ENCODE measurements around the gene MAP3K15.

The MAP3K15 gene

GRCh38 chrX:19392078-19392477 is 123.2 kb downstream of the MAP3K15 start:
- no peak for DNase-seq

GRCh38 chrX:19389227-19389845 is 126.0 kb downstream of the MAP3K15 start:
- DNase-seq, result no peak

DNA sequence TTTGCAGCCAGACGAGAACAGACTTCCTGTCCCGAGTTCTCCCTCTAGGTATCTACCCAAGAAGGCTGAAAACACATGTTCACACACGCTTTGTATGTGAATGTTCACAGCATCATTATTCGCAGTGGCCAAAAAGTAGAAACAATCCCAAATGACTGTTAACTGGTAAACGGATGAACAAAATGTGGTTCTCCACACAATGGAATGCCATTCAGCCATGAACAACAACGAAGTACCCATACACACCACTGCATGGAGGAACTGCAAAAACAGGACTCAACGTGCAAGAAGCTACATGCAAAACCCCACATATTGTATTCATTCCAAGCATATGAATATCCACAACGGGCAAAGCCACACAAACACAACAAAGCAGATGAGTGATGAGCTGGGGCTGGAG is 126.6 kb downstream of the MAP3K15 start:
- no peak for DNase-seq

DNA sequence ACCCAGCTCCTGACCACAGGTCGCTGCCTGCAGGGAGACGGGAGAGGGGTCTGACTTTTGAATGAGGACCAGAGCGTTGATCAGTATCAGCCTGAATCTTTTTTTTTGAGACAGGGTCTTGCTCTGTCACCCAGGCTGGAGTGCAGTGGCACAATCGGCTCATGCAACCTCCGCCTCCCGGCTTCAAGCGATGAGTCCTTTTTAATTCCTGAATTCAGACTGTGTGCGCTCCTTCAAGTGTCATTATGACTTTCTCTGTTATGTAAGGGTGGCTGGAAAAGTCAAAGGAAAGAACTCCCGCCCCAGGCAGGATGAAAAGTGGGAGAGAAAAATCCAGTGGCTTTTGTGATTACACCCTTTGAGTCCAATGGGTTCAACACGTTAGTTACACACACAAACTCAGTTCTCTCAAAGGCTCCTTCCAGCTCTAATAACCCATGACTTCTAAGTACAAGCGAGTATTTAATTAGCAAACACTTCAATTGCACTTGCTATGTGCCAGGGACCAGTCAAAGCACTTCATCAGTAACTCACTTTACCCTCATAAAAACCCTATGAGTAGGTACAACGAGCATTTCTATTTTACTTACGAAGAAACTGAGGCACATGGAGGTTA is 127.1 kb downstream of the MAP3K15 start:
- no peak for DNase-seq

DNA sequence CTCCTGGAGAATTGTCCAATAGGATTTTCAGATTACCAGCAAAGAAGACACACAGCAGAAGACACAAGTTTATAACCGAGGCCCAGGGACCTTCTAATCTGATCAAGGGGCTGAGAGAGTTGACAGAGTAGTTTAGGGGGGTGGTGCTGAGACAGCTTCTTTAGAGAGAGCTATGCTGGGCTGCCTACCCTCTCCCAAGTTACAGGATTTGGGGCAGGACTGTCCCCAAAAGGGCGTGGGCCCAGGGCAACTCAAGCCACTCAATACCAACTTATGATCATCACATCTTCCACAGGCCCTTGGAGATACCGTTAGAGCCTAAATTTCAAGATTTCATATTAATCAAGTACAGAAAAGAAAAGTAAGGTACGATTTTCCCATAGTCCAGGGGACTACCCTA is 128.6 kb downstream of the MAP3K15 start:
- DNase-seq, result no peak

GRCh38 chrX:19382555-19383145 is 132.7 kb downstream of the MAP3K15 start:
- peak; percentile 35 for DNase-seq

GRCh38 chrX:19381326-19381725 is 134.0 kb downstream of the MAP3K15 start:
- DNase-seq, result no peak

DNA sequence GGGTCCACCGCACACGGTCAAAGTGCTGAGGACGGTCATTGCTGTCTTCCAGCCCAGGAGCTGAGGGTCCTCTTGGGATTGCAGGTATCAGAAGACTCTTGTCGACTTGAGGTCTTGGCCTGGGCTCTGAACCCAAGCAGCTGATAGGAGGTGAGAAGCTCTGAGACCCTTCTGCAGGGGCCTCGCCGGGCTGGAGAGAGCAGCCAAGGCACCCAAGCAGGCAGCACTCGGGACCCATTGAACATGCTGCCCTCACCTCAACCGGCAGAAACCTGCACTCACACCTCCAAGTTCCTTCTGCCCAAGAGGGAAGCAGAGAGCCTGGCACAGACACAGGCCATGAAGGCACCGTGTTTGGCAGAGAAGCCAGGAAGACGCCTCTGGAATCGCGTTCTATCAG is 137.5 kb downstream of the MAP3K15 start:
- no peak for DNase-seq

- DNase-seq, result no peak
Observed at GRCh38 chrX:19375546-19375945, 139.8 kb downstream of the MAP3K15 start.

DNA sequence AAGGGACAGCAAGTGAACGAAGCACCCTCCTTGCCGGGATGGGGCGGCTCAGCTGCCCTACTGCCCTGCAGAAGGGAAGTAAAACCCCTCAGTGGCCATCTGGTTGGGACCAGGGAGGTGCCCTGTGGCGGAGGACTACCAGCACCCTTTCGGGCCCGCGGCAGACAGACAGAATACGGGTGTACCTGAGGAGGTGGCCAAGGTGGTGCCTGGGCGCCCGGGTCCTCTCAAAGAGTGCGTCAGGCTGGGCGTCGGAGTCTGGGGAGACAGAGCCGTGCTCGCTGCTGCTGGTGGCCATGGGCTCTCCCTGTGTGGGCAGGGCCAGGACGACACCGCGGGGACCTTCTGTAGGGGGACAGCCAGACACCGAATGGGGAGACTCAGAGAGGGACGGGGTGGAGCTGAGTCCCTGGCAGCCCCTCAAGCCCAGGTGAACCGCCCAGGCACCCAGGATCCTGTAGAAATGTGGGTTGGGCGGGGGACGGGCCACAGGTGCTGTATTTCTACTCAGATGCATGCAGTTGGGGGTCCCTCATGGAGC is 141.9 kb downstream of the MAP3K15 start:
- no peak for DNase-seq

DNA sequence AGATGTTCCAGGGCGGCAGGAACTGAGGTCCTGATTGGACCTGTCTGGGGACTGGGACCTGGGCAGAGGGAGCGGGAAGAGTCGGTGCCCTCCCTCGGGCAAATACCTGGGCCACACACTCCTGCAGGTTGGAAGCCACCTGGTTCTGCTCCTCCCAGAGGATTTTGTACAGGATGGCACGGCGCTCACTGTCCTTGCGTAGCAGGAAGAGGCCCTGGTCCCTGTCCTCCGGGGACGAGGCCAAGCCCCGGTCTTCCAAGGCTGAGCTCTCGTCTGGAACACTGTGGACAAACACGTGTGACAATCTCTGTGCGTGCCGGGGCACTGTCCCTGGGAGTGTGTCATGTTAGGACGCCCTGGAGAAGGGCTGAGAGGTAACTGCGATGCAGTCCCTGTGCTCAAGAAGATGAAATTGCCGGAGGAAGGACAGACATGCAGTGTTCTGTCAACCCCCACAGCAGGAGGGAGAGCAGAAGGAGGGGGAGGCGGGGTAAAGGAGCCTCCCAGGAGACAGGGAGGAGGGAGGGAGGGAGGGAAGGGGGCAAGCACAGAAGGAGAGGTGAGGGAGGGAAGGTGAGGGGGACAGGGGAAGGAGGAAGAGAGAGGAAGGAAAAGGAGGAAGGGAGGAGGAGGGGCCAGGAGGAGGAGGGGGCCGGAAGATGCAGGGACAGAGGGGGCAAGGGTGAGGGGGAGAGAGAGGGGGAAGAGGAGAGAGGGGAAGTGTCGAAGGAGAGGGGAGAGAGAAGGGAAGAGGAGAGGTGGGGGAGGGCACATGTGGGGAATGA is 142.6 kb downstream of the MAP3K15 start:
- no peak for DNase-seq

- peak; percentile 4 for DNase-seq
Observed at GRCh38 chrX:19372170-19372546, 143.2 kb downstream of the MAP3K15 start.

DNA sequence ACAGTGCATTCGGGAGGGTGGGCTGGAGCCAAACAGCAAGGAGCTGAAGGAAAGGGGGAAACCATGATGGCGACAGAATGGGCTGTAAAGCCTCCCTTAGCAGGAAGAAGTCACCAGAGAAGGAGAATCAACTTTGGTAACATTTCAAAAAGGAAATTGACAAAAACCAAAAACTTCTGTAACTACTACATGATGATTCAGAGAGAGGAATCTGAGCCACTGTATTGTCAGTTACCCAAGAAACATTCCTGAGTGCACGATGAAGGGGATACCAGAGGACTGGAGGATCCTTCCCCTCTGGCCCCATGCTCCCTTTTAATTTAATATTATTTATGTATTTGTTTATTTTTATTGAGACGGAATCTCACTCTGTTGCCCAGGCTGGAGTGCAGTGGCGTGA is 145.2 kb downstream of the MAP3K15 start:
- no peak for DNase-seq

DNA sequence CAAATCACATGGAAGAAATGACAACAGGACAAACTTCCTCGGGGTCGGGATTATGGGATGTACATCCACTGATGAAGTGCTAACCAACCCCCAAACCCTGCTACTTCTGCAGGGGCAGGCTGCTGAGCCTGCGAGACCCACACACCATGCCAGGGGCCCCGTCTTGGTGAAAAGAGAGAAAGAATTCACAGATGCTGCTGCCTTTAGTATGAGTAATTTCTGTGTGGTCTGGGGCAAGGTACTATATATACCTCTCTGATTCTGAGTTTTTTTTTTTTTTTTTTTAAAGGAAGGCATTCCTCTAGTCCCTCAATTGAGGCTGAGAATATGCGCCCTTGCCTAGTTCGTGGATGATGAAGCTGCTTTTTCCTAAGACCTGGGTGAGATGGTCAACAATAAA is 146.7 kb downstream of the MAP3K15 start:
- no peak for DNase-seq

DNA sequence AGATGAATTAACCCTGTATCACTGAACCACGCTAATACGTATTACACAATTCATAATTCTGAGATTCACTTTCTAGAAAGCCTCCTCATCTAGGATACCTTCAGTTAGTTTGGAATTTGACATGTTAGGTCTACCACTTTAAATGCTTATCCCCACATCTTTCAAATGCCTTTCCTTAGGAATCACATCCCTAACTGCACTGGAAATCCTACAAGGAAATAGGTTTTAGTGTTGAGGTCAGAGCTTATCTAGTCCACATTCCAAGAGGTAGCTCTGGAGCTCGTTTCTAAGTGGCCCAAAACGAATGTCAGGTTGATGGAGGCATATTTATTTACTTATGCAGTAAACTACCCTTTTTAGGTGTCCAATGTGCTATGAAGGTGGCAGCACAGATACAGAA is 153.6 kb downstream of the MAP3K15 start:
- no peak for DNase-seq

DNA sequence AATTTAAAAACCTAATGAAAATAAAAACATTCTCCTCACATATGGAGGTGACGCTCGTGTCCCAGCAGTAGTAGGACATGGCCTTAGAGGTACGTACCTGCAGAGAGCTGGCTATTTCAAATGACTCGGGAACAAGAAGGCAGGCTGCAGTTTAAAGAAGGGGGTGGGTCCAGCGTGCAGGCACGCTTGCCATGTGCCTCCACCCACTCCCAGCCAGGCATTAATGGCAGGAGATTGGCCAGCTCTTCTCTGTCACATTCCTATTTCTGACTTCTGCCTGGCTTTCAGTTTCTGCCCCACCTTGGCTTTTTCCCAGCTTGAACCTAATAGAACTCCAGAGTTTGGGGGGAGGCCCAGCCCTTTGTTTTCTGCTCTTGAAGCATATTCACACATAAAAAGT is 154.4 kb downstream of the MAP3K15 start:
- no peak for DNase-seq

GRCh38 chrX:19358521-19358920 is 156.8 kb downstream of the MAP3K15 start:
- DNase-seq, result no peak

DNA sequence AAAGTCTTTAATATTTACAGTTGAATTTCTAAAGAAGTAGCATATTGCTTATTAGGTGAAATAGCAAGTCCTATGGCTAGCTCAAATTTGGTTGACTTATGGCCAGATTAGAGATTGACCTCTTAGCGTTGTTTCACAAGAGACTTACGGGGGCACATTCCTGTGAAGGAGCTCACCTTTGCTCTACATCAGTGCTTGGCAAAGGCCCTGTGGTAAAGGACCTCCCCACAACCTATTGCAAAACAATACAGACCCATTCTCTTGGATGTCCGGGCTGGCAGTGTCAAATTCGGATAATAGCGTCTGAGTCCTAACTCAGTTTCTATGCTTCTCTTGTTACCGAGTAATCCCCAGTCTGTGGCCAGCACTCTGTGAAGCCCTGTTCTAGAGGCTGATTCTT is 160.7 kb downstream of the MAP3K15 start:
- no peak for DNase-seq

DNA sequence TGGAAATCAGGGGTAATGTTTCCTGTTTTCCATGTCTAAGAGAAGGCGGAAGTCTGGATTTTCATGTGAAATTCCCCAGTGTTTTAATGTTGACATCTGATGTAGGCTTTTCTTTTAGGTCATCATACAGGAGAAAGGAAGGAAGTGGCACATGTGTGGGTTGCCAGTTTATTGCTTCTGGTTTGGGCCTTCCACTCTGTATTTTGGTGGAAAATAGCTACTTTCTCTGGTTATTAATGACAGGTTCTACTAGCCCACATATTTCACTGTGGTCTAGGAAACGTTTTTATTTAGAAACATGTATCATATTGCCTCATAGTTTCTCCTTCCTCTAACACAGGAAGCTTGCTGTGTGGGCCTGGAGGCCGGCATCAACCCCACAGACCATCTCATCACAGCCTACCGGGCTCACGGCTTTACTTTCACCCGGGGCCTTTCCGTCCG is 164.3 kb downstream of the MAP3K15 start:
- peak; percentile 84 for DNase-seq

- DNase-seq, result no peak
Observed at GRCh38 chrX:19349264-19349663, 166.0 kb downstream of the MAP3K15 start.

DNA sequence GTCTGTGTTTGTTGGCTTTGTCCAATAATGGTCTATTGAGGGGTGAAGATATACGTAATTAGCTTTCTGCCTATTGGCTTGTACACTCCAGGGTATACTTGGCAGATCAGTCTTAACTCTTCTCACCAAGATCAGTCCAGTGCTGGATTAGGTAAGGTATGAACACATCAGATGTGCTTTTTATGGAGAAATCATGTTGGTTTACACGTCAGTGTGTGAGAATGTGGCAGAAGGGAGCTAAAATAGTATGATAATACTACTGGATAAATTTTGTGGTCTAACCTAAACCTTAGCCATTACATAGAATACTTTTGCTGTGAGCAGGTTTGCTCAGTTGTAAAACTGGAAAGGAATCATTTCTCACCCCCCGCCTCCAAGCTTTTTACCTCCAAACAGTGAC is 167.4 kb downstream of the MAP3K15 start:
- DNase-seq, result no peak

DNA sequence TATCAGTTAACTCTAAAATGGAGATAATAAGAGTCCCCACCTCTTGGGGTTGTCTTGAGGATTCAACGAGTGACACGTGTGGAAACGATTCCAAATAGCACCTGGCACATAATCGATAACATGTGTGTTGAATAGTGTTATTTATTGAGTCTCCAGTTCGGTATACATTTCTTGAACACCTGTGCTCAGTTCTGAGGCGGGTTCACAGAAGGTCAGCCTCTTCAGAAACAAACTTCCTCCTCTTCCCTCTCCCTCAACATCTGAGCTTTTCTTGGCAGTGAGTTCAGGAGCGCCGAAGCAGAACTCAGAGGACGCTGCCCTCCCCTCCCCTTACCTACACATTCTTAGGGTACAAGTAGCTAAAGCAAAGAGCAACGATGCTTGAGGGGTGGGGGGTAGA is 170.6 kb downstream of the MAP3K15 start:
- no peak for DNase-seq

DNA sequence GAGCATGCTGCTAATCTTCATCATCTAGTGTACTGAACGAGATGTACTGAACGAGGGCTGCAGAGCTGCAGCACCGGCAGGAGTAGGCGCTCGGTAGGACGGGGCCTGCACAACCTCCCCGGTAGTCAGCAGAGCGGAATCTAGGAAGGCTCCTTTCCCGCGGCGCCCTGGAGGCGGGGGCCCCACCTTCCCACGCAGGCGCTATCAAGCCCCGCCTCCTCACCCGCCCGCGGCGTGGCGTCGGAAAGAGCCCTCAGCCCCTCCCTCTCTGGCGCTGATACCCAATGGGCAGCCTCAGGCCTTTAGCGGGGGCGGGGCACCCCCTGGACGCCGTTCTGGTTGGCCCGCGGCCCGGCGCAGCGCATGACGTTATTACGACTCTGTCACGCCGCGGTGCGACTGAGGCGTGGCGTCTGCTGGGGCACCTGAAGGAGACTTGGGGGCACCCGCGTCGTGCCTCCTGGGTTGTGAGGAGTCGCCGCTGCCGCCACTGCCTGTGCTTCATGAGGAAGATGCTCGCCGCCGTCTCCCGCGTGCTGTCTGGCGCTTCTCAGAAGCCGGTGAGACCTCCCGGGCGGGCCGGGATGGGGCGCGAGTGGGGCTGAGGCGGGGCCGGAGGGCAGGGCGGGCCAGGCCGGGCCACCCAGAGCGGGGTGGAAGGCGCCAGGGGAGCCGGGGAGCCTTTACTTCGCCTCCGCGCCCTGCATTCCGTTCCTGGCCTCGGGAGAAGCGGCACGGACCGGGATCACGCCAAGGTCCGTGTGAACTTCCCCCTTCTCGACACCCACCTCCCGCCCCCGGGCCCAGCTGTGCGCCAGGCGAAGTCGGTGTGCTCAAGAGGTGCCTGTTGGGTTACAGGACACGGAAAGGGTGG is 171.5 kb downstream of the MAP3K15 start, which contains the start of gene PDHA1:
Gene PDHA1 (plus strand): TSS at position 393 of the 874 bp plus-strand sequence. CDS start 111 bp downstream, at position 504.
- peak; percentile 73 for DNase-seq
